Body of pancreas (tissue), 4 donors: ENCODE data around the gene SLC24A3.

Experiments
- POLR2A ChIP-seq, 3 donors: fragments of 450-650 bp; IDR thresholded peaks; one replicate each; pipeline ENCODE4 v1.6.1; 2016; ENCODE audit warnings: antibody characterized with exemption in 3 of 3, mild to moderate bottlenecking in 2 of 3
- TF ChIP-seq, protein P1 (sequence below), 7 experiments: fragments of 450-650 bp in 4 of 7; fragments of 200-600 bp in 3 of 7; sonication (generic) in 3 of 7; IDR thresholded peaks; one replicate each; pipeline ENCODE4 v1.5.1; 2016 to 2019; ENCODE audit warnings: antibody characterized with exemption in 7 of 7

DNA sequence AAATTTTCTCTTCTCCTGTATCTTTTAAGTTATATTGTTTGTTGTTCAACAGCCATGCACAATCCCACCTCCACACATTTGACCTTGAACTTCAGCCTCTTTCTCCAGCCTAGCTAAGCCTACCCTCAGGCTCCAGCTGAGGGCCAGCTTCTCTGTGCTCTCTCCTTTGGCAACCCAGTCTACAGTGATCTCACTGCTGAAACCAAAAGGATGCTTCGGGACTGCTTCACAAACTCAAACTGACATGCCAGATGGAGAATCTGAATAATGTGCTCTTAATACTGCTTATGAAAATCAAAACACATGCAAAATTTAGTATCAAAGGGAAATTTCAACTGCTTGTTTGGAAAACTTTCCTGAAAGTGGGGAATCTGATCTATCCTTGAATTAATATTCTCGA is 529.5 kb downstream of the SLC24A3 start:
- TF ChIP-seq, protein P1, sequence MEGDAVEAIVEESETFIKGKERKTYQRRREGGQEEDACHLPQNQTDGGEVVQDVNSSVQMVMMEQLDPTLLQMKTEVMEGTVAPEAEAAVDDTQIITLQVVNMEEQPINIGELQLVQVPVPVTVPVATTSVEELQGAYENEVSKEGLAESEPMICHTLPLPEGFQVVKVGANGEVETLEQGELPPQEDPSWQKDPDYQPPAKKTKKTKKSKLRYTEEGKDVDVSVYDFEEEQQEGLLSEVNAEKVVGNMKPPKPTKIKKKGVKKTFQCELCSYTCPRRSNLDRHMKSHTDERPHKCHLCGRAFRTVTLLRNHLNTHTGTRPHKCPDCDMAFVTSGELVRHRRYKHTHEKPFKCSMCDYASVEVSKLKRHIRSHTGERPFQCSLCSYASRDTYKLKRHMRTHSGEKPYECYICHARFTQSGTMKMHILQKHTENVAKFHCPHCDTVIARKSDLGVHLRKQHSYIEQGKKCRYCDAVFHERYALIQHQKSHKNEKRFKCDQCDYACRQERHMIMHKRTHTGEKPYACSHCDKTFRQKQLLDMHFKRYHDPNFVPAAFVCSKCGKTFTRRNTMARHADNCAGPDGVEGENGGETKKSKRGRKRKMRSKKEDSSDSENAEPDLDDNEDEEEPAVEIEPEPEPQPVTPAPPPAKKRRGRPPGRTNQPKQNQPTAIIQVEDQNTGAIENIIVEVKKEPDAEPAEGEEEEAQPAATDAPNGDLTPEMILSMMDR (IDR thresholded peaks at IDR 0.05) = no peak
- TF ChIP-seq POLR2A (IDR thresholded peaks at IDR 0.05) = no peak
